GM19351 (cell line): ENCODE measurements around the gene SLC25A39.
A peak's percentile ranks its signal among the peaks of the same experiment; 100 is the strongest.
"Not testable (repeated sequence)": the region's sequence is repeated elsewhere in the genome, so short reads cannot be mapped to it uniquely, and the experiment has no call there.

ENCODE experiments used
- ATAC-seq: cut with Tn5 transposase; IDR thresholded peaks from one replicate; pipeline ENCODE4 v1.9.1; 2021; ENCODE audit warnings: mild to moderate bottlenecking, moderate library complexity; ENCODE audit not compliant: unreplicated experiment

SLC25A39 gene

GRCh38 chr17:44324571-44325275 is at the start of gene SLC25A39:
Gene SLC25A39, minus strand, starts transcription at chr17:44324823. Its CDS starts 1,261 bp downstream, at chr17:44323562.
- peak; percentile 61 for ATAC-seq

GRCh38 chr17:44372036-44372435 is 47.4 kb upstream of the SLC25A39 start:
- no peak for ATAC-seq

GRCh38 chr17:44369414-44370023 is 44.9 kb upstream of the SLC25A39 start:
- not testable (repeated sequence) for ATAC-seq

- not testable (repeated sequence) for ATAC-seq
These were observed 44.0 kb upstream of the SLC25A39 start for GRCh38 chr17:44368391-44369243.

GRCh38 chr17:44367231-44367979 is 42.8 kb upstream of the SLC25A39 start:
- ATAC-seq = no peak

GRCh38 chr17:44365051-44365450 is 40.4 kb upstream of the SLC25A39 start:
- not testable (repeated sequence) for ATAC-seq

- peak; percentile 48 for ATAC-seq
These were observed 39.1 kb upstream of the SLC25A39 start, which contains the start of gene FAM171A2 for GRCh38 chr17:44363613-44364159. Gene FAM171A2, minus strand, starts transcription at chr17:44363853. Its CDS starts 139 bp downstream, at chr17:44363714.

GRCh38 chr17:44362949-44363612 is 38.5 kb upstream of the SLC25A39 start:
- ATAC-seq = no peak

GRCh38 chr17:44362459-44362948 is 37.9 kb upstream of the SLC25A39 start:
- ATAC-seq = no peak

GRCh38 chr17:44361292-44362260 is 37.0 kb upstream of the SLC25A39 start:
- ATAC-seq = no peak

- no peak for ATAC-seq
These were observed 36.2 kb upstream of the SLC25A39 start for GRCh38 chr17:44360826-44361225.

- no peak for ATAC-seq
These were observed 35.5 kb upstream of the SLC25A39 start for GRCh38 chr17:44360144-44360533.

- no peak for ATAC-seq
These were observed 35.0 kb upstream of the SLC25A39 start for GRCh38 chr17:44359458-44360143.

- no peak for ATAC-seq
These were observed 34.4 kb upstream of the SLC25A39 start for GRCh38 chr17:44359006-44359405.

- ATAC-seq = no peak
These were observed 33.4 kb upstream of the SLC25A39 start for GRCh38 chr17:44358066-44358465.

- no peak for ATAC-seq
These were observed 31.6 kb upstream of the SLC25A39 start for GRCh38 chr17:44356241-44356640.

GRCh38 chr17:44355642-44356099 is 31.0 kb upstream of the SLC25A39 start:
- no peak for ATAC-seq
